ENCODE data around the gene MYO9B. TPM values are rescaled to one million over a fixed set of nuclear protein-coding genes. Genes with fewer than 3 reads are reported as not detected.

Gene MYO9B
- polyA plus RNA-seq: 0.85 and 4.5 TPM in 2 replicates

GRCh38 chr19:17075035-17075863, at the start of gene MYO9B, which contains the start of gene HAUS8:
Gene MYO9B (plus strand): TSS chr19:17075777. CDS start chr19:17101718, 25,941 bp downstream.
Gene HAUS8 (minus strand): TSS chr19:17075452. CDS start chr19:17075422, 30 bp downstream.

GRCh38 chr19:17026706-17027534, 48.7 kb upstream of the MYO9B start, which contains the start of gene CPAMD8:
Gene CPAMD8 (minus strand): TSS chr19:17026810. CDS start chr19:17026642, 168 bp downstream.

GRCh38 chr19:17215127-17215971, 139.8 kb downstream of the MYO9B start, which contains the start of gene USE1:
Gene USE1 (plus strand): TSS chr19:17215357. CDS start chr19:17215406, 49 bp downstream.

GRCh38 chr19:17226002-17226933, 150.7 kb downstream of the MYO9B start, which contains the start of gene OCEL1:
Gene OCEL1 (plus strand): TSS chr19:17226226. CDS start chr19:17226248, 22 bp downstream.

GRCh38 chr19:17245535-17245984, 170.0 kb downstream of the MYO9B start, which contains the start of gene NR2F6:
Gene NR2F6 (minus strand): TSS chr19:17245919. CDS start chr19:17245220, 699 bp downstream.

Other genes starting within 250 kb of the MYO9B start
- gene SIN3B, start 246.4 kb upstream of the MYO9B start, polyA plus RNA-seq: 2.0 and 3.3 TPM in 2 replicates
- not detected in 2 replicates for gene F2RL3, start 186.8 kb upstream of the MYO9B start, polyA plus RNA-seq
- not detected in 2 replicates for gene CPAMD8, start 49.0 kb upstream of the MYO9B start, polyA plus RNA-seq
- gene HAUS8, start 325 bp upstream of the MYO9B start, polyA plus RNA-seq: 0.48 and 5.1 TPM in 2 replicates
- gene USE1, start 139.6 kb downstream of the MYO9B start, polyA plus RNA-seq: 43.9 and 51.1 TPM in 2 replicates
- 17.9 and 18.2 TPM in 2 replicates for gene OCEL1, start 150.4 kb downstream of the MYO9B start, polyA plus RNA-seq
- gene NR2F6, start 170.1 kb downstream of the MYO9B start, polyA plus RNA-seq: 2.4 and 6.3 TPM in 2 replicates
- not detected in 2 replicates for gene USHBP1, start 189.0 kb downstream of the MYO9B start, polyA plus RNA-seq
- gene BABAM1, start 191.7 kb downstream of the MYO9B start, polyA plus RNA-seq: 45.2 and 64.5 TPM in 2 replicates
- gene ANKLE1, start 206.1 kb downstream of the MYO9B start, polyA plus RNA-seq: 0.28 TPM in 1 of 2 replicates, not detected in the other
- 0.71 and 2.5 TPM in 2 replicates for gene ABHD8, start 227.6 kb downstream of the MYO9B start, polyA plus RNA-seq
- 58.3 and 88.7 TPM in 2 replicates for gene MRPL34, start 230.1 kb downstream of the MYO9B start, polyA plus RNA-seq
- 5.3 and 14.2 TPM in 2 replicates for gene DDA1, start 233.8 kb downstream of the MYO9B start, polyA plus RNA-seq

Data from Purkinje cell (primary cell).